Ammon's horn (tissue), 1 donor: ENCODE data around the gene F2RL3.

Source experiments
- DNase-seq: peaks from one replicate; pipeline ENCODE4 v3.0.0-alpha.2; 2016; ENCODE audit warnings: low spot score

F2RL3 gene

GRCh38 chr19:16895467-16896145, 6.8 kb downstream of the F2RL3 start:
- DNase-seq, result no peak

DNA sequence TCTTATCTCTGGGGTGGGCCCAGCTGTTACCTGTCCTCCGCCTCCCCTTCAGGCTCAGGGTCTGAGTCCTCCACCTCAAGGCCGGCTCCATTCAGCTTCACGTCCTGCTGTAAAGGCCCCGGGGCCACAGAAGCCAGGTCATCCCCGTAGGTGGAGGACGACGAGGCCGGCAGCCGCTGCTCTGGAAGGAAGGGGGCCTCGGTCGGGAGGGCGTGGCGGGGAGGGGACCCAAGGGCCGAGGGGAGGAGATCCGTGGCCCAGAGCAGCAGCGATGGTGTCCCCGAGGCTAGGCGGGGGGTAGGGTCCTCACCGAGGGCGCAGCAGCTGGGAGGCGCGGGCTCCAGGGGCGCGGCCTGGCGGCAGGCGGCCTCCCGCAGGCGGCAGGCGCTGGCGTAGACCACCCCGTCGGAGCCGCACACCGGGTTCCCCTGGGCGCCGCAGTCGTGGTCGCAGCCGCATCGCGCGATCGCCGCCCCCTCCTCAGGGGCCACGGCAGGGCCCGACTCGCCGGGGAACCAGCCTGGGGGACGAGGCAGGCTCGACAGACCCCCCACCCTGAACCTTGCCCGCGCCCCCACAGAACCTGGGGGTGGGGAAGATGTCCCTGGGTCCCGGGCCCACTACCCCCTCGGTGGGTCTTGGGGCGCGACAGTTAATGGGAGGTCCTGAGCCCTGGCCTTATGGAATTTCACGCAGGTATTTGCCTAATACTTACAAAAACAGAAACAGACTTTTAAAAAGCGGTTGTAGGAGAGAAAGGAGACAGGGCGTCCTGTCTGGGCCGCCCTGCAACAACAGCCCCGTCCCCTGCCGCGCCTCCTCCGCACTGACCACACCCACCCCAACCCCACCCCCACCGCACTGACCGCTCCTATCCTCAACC, 7.6 kb downstream of the F2RL3 start:
- no peak for DNase-seq

- peak; percentile 81 for DNase-seq
Measured at GRCh38 chr19:16897029-16897855, 8.4 kb downstream of the F2RL3 start.

DNA sequence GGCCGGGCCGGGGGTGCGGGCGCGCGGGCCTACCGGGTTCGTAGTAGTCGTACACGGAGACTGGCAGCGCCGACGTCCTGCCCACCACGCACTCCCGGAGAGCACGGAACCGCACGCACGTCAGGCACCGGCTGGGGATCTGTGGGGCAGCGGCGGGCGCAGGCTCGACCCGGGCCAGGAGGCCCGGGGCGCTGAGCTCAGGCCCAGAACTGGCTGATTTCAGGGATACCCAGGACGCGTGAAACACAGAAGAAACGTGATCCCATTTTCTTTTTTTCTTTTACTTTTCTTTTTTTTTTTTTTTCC, 9.0 kb downstream of the F2RL3 start:
- no peak for DNase-seq

DNA sequence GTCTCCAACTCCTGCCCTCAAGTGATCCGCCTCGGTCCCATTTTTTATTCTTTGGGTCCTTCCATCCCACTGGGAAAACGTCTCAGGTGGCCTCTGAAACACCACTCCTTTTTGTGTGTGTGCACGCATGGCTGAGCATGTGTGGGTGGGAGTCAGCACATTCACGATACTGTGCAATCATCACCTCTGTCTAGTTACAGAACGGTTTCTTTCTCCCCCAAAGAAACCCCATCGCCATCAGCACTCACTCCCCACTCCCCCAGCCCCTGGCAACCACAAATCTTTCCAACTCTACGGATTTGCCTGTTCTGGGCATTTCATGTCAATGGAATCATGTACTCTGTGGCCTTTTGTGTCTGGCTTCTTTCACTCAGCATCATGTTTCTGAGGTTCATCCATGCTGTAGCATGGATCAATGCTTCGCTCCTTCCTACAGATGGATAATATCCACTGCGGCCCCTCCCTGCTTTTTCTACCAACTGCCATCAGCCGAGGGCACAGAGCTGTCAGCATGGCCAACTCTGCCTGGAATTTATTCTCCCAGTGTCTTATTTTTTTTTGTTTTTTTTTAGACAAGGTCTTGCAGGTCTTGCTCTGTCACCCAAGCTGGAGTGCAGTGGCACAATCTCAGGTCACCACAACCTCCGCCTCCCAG, 9.7 kb downstream of the F2RL3 start:
- DNase-seq, result no peak

- no peak for DNase-seq
Measured at GRCh38 chr19:16899566-16900075, 10.8 kb downstream of the F2RL3 start.

DNA sequence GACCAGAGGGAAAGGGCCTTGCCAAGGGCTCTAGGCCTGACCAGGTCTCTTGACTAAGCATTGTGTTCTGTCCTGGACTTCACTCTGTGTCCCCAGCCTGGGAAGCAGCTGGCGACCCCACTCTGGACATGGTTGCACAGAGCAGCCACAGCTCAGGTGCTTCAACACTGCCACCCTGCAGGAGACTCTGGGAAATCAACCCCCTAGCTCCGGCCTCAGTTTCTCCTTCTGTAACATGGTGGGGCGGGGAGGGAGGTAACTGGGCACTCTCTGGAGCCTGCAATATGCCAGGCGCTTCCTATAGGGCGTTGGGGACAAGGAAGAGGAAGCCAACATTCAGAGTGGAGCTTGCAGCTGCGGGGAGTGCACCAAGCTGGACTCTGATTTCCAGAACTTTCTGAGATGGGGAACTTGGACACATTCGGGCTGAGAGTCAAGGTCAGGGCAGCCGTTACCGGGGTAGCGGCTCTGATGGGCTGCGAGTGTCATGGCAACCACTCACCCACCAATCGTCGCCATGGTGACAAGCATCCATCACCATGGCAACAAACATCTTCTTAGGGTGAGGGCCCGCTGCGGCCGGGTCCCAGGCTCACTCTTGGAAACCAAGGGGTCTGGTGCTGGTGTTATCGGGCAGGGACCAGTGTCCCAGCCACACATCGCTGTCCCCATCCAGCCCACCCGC, 12.8 kb downstream of the F2RL3 start:
- no peak for DNase-seq

GRCh38 chr19:16902545-16902944, 13.7 kb downstream of the F2RL3 start:
- no peak for DNase-seq

DNA sequence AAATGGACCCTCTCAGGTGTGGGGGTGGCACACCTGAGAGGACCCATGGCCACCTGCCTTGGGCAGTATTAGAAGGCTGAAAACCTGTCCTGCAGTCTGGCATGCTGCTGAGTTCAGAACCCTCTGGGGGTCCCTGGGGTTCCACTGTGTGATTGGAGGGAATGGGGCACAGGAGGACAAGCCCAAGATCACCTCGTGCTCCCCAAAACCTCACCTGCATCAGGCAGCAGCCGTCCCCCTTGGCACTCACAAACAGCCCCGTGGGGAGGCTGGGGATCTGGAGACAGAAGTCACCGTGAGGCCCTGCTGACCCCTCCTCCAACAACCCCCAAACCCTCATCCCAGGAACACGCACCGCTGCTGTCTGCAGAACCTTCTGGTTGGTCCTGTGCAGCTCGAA, 14.5 kb downstream of the F2RL3 start:
- no peak for DNase-seq

GRCh38 chr19:16904599-16904998, 15.8 kb downstream of the F2RL3 start:
- DNase-seq, result no peak

- no peak for DNase-seq
Measured at GRCh38 chr19:16908759-16909158, 20.0 kb downstream of the F2RL3 start.

DNA sequence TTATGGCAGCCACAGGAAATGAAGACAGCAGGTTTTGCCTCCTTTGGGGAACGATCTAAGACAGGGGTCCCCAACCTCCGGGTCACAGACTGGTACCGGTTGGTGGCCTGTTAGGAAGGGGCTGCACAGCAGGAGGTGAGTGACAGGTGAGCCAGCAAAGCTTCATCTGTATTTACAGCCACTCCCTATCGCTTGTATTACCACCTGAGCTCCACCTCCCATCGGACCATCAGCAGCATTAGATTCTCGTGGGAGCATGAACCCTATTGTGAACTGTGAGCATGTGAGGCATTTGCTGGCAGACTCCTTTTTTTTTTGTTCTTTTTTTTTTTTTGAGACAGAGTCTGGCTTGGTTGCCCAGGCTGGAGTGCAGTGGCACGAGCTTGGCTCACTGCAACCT, 22.2 kb downstream of the F2RL3 start:
- no peak for DNase-seq

GRCh38 chr19:16912780-16913179, 24.0 kb downstream of the F2RL3 start:
- no peak for DNase-seq

DNA sequence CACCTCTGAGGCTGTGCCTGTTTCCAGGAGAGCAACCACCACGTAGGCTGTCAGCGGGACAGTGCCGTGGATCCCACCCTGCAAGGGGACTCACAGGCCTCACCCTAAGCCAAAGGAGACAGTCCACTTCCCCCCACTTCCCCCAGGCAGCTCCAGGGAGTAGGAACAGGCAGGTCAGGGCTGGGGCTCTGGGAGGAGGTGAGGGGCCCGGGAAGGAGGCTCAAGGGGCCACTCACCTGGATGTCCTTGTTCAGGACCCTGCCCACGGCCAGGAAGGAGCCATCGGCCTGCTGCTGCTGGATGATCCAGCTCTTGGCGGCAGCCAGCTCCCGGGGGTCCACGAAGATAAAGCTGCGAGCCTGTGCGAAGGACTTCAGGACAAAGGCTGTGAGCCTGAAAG, 25.6 kb downstream of the F2RL3 start:
- no peak for DNase-seq

- DNase-seq, result no peak
Measured at GRCh38 chr19:16915135-16915534, 26.3 kb downstream of the F2RL3 start.

GRCh38 chr19:16915734-16916133, 26.9 kb downstream of the F2RL3 start:
- no peak for DNase-seq

- DNase-seq, result no peak
Measured at GRCh38 chr19:16917401-16917800, 28.6 kb downstream of the F2RL3 start.

DNA sequence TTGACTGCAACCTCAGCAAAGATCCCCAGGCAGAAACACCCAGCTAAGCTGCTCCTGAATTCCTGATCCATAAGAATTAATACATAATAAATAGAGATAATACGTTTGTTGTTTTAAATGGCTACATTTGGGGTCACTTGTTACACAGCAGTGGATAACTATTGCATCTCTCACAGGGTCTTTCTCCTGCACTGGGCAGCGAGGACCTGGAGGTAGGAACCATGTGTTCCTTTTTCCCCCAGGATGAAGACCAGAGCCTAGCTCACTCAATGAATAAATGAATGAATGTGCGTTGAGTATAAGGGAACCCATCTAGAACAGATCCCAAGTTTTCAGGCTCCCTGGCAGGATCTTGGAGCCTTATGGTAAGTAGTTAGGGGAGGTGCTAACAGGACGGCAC, 30.7 kb downstream of the F2RL3 start:
- DNase-seq, result no peak

- no peak for DNase-seq
Measured at GRCh38 chr19:16920816-16921529, 32.2 kb downstream of the F2RL3 start.

DNA sequence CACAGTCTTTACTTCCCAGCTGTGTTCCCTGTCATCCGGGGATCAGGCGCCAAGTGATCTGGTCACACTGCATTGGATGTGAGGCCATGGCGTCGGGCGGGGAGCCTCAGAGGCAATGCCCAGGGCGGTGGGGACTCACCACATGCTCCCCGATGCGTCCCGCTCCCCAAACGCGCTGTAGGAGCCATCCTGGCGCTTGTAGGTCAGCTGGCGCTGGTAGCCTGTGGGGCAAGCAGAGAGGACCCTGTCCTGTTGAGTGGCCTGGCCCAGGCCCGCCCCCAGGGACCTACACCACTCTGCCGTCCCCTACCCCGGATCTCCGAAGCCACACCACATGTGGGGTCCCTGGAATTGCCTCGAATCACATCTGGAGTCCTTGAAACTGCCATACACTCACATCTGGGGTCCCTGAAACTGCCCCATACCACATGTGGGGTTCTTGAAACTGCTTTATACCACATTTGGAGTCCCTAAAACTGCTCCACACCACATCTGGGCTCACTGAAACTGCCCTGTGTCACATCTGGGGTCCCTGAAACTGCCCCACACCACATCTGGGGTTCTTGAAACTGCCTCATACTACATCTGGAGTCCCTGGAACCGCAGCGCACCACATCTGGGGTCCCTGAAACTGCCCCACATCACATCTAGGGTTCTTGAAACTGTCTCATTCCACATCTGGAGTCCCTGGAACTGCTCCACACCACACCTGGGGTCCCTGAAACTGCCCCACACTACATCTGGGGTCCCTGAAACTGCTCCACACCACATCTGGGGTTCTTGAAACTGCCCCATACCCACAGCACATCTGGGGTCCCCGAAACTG, 33.2 kb downstream of the F2RL3 start:
- DNase-seq, result no peak
